ENCODE data around the gene ST6GALNAC1. TPM values are rescaled to one million over a fixed set of nuclear protein-coding genes. Genes with fewer than 3 reads are reported as not detected.

Gene ST6GALNAC1
- total and polyA plus RNA-seq, 2 experiments from 2014 or later = not detected

DNA sequence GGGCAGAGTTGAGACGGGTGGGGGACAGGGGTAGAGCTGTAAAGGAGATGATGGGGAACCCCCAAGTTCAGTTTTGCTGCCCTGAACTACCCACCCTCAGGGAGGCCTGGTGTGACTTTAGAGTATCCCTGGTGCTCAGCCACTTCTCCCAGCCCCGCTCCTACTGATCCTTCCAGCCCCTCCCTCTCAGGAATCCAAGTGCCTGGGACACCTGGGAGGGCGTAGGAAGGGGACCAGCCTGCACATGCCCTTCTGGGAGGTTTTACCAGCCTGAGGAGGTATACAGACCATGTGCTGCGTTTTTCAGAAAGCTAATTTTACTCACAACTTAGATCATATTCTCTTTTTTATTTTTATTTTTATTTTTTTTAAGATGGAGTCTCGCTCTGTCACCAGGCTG lies 62.0 kb downstream of the ST6GALNAC1 start:
- 86 to 87% methylated on average over 5 of the region's 5 CpGs for WGBS, 2 experiments (ENCODE audit: low coverage in 1 of 2, low lambda C conversion rate in 2 of 2, missing lambda C conversion rate in 2 of 2)
- no peaks in the 10 kb centered on the region for H4K20me1 ChIP-seq (ENCODE audit: insufficient read depth)
- H3K4me2 ChIP-seq (ENCODE audit: unreplicated experiment) = no peak overlapping the region
- no peaks in the 10 kb centered on the region for H3K9me3 ChIP-seq (ENCODE audit: low read depth)
- no peak for DNase-seq
- H3K27ac ChIP-seq = no peak overlapping the region
- TF ChIP-seq EZH2 (IDR thresholded peaks at IDR 0.05; ENCODE audit: insufficient read depth, poor library complexity, severe bottlenecking) (no peak), EZH2phosphoT487 (IDR thresholded peaks at IDR 0.05; ENCODE audit: insufficient read depth, low read depth) (no peak)
- no peaks in the 10 kb centered on the region for H3K4me1 ChIP-seq (ENCODE audit: insufficient read depth)
- H2AFZ ChIP-seq = no peak overlapping the region
- H3K9ac ChIP-seq = no peak overlapping the region
- in situ Hi-C loops (cut with MboI) = loop anchor here (25.0 kb wide), 1 partner anchor 94 kb away; no protein-coding TSS in a partner anchor
- no peaks in the 10 kb centered on the region for H3K9me2 ChIP-seq (ENCODE audit: insufficient read depth)
- H3F3A ChIP-seq (ENCODE audit: insufficient read depth) = peaks cover 4% of the 10 kb centered on the region; the same call in 1 of the 2 replicates
- H3K4me3 ChIP-seq = no peak overlapping the region
- H3K36me3 ChIP-seq (ENCODE audit: low read depth) = no peaks in the 10 kb centered on the region
- peaks cover 9% of the 10 kb centered on the region; the same call in 1 of the 2 replicates for H3K27me3 ChIP-seq (replicated peaks; ENCODE audit: insufficient read depth)
- H3K79me2 ChIP-seq (ENCODE audit: insufficient read depth) = no peaks in the 10 kb centered on the region

DNA sequence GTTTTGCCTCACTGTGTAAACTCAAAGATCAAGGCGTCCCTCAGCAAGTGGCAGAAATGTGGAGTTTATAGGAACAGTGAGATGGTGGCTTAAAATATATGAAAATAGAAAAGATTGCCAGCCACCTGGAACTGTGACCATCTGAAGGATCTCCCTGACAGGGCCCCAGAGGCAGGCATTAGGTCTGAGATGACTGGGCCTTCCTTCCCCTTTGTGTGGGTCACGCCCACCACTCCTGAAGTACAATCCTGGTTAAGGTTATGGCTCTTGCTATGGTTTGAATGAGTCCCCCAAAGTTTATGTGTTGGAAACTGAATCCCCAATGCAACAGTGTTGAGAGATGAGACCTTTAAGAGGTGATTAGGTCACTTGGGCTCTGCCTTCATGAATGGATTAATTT lies 64.3 kb downstream of the ST6GALNAC1 start:
- Histone ChIP-seq H4K20me1 (ENCODE audit: insufficient read depth) (no peaks in the 10 kb centered on the region), H3K27me3 (replicated peaks; ENCODE audit: insufficient read depth) (no peaks in the 10 kb centered on the region), H3F3A (ENCODE audit: insufficient read depth) (peaks cover 2% of the 10 kb centered on the region; the same call in 1 of the 2 replicates), H3K9me3 (ENCODE audit: low read depth) (no peaks in the 10 kb centered on the region), H3K9me2 (ENCODE audit: insufficient read depth) (no peaks in the 10 kb centered on the region), H3K4me1 (ENCODE audit: insufficient read depth) (no peaks in the 10 kb centered on the region), H3K4me2 (ENCODE audit: unreplicated experiment) (no peak overlapping the region), H3K9ac (no peak overlapping the region), H2AFZ (no peak overlapping the region), H3K4me3 (no peak overlapping the region), H3K27ac (no peak overlapping the region), H3K36me3 (ENCODE audit: low read depth) (no peaks in the 10 kb centered on the region), H3K79me2 (ENCODE audit: insufficient read depth) (no peaks in the 10 kb centered on the region)
- DNase-seq = no peak
- TF ChIP-seq EZH2phosphoT487 (IDR thresholded peaks at IDR 0.05; ENCODE audit: insufficient read depth, low read depth) (no peak), EZH2 (IDR thresholded peaks at IDR 0.05; ENCODE audit: insufficient read depth, poor library complexity, severe bottlenecking) (no peak)
- in situ Hi-C loops (cut with MboI) = loop anchor here (25.0 kb wide), 1 partner anchor 92 kb away; no protein-coding TSS in a partner anchor
- WGBS, 2 experiments (ENCODE audit: low coverage in 1 of 2, low lambda C conversion rate in 2 of 2, missing lambda C conversion rate in 2 of 2) = 96 to 99% methylated on average over 2 of the region's 2 CpGs

DNA sequence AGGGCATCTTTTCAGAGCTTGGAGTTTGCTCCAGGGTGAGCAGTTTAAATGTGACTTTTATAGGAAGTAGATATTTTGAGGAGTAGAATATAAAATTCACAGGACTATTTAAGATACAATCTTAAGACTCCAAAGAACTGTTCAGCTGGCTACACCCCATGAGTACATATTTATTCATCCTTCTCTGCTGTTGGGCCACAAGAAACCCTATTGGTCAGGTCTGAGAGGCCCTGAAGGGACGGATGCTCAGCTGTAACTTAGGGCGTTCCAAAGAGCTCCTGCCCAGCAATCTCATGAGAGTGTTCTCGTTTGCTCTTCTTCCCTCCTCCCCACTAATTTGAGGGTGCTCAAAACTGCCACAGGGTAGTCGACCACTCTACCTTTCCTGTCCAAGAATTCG lies 65.2 kb downstream of the ST6GALNAC1 start:
- Histone ChIP-seq H3K9me3 (ENCODE audit: low read depth) (no peaks in the 10 kb centered on the region), H3K9ac (no peak overlapping the region), H3K36me3 (ENCODE audit: low read depth) (no peaks in the 10 kb centered on the region), H3K27me3 (replicated peaks; ENCODE audit: insufficient read depth) (no peaks in the 10 kb centered on the region), H3K4me3 (no peak overlapping the region), H3F3A (ENCODE audit: insufficient read depth) (no peaks in the 10 kb centered on the region), H3K4me1 (ENCODE audit: insufficient read depth) (no peaks in the 10 kb centered on the region), H4K20me1 (ENCODE audit: insufficient read depth) (no peaks in the 10 kb centered on the region), H3K79me2 (ENCODE audit: insufficient read depth) (no peaks in the 10 kb centered on the region), H3K4me2 (ENCODE audit: unreplicated experiment) (no peak overlapping the region), H3K27ac (no peak overlapping the region), H2AFZ (no peak overlapping the region), H3K9me2 (ENCODE audit: insufficient read depth) (no peaks in the 10 kb centered on the region)
- no peak for DNase-seq
- in situ Hi-C loops (cut with MboI) = loop anchor here (25.0 kb wide), 1 partner anchor 91 kb away; no protein-coding TSS in a partner anchor
- WGBS, 2 experiments (ENCODE audit: low coverage in 1 of 2, low lambda C conversion rate in 2 of 2, missing lambda C conversion rate in 2 of 2) = 79 to 84% methylated on average over 5 of the region's 5 CpGs
- TF ChIP-seq EZH2phosphoT487 (IDR thresholded peaks at IDR 0.05; ENCODE audit: insufficient read depth, low read depth) = no peak
- TF ChIP-seq EZH2 (IDR thresholded peaks at IDR 0.05; ENCODE audit: insufficient read depth, poor library complexity, severe bottlenecking) = no peak

DNA sequence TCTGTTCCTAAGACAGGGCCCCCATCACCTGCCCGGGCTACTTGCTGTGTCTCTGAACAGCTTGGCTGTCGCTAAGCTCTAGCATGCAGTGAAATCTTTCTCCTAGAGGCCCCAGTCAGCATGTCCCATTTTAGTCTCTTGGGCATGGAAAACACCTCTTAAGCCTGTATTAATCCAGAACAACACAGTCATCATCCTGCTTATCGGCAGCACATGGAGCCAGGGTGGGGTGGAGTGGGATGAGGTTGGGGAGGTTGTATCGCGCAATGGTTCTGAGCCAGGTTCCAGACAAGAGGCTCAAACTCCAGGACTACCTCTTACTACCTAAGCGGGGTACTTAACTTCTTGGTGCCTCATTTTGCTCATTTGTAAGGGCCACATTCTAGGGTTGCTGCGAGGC lies 65.7 kb downstream of the ST6GALNAC1 start:
- H2AFZ ChIP-seq = no peak overlapping the region
- TF ChIP-seq EZH2 (IDR thresholded peaks at IDR 0.05; ENCODE audit: insufficient read depth, poor library complexity, severe bottlenecking) (no peak), EZH2phosphoT487 (IDR thresholded peaks at IDR 0.05; ENCODE audit: insufficient read depth, low read depth) (no peak)
- H3K9ac ChIP-seq = no peak overlapping the region
- H3K9me3 ChIP-seq (ENCODE audit: low read depth) = no peaks in the 10 kb centered on the region
- no peaks in the 10 kb centered on the region for H3K4me1 ChIP-seq (ENCODE audit: insufficient read depth)
- H4K20me1 ChIP-seq (ENCODE audit: insufficient read depth) = no peaks in the 10 kb centered on the region
- no peak overlapping the region for H3K27ac ChIP-seq
- H3K36me3 ChIP-seq (ENCODE audit: low read depth) = no peaks in the 10 kb centered on the region
- 94% methylated on average over 7 of the region's 7 CpGs for WGBS, 2 experiments (ENCODE audit: low coverage in 1 of 2, low lambda C conversion rate in 2 of 2, missing lambda C conversion rate in 2 of 2)
- H3F3A ChIP-seq (ENCODE audit: insufficient read depth) = no peaks in the 10 kb centered on the region
- no peak overlapping the region for H3K4me3 ChIP-seq
- H3K27me3 ChIP-seq (replicated peaks; ENCODE audit: insufficient read depth) = no peaks in the 10 kb centered on the region
- H3K79me2 ChIP-seq (ENCODE audit: insufficient read depth) = no peaks in the 10 kb centered on the region
- in situ Hi-C loops (cut with MboI) = loop anchor here (25.0 kb wide), 1 partner anchor 91 kb away; no protein-coding TSS in a partner anchor
- H3K9me2 ChIP-seq (ENCODE audit: insufficient read depth) = no peaks in the 10 kb centered on the region
- no peak for DNase-seq
- no peak overlapping the region for H3K4me2 ChIP-seq (ENCODE audit: unreplicated experiment)
